Measurements from ENCODE around the gene VTCN1.
"Not testable (repeated sequence)": the region's sequence is repeated elsewhere in the genome, so short reads cannot be mapped to it uniquely, and the experiment has no call there.

Gene VTCN1

DNA sequence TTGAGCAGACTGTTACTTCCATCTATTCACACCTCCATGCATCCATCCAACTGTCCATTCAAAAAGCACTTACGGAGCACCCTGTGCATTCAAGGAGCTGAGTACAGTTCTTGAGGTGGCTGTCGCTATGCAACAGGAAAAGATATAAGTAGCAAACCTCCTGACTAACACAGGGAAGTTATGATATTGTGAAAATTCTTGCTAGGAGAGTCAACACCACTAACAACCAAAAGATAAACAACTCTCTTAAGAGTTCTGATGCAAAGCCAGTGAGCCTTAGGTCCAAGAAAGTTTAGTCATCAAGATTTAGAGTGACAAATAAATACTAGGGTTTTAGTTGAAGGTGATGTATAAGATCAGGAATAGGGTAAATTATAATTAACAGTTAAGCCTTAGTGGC lies 44.7 kb downstream of the VTCN1 start:
- no peak for DNase-seq (ENCODE audit: low read depth, low spot score)

DNA sequence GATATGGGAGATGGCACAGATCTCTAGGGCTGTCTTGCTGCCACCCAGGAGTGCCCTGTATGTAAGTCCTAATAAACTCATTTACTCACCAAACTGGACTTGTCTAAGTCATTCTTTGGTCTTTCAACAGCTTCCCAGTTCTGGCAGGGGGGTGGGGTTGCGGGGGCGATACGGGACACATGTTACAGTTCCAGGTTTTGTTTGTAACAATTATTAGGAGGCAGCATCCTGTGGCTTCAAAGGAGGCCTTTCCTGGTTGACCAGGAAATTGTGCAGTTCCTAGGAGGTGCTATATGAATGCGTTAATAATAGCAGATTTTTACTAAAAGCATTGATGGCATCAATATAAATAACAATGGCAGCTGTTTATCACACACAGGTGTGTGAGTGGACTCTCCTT lies 46.5 kb downstream of the VTCN1 start:
- no peak for DNase-seq (ENCODE audit: low read depth, low spot score)

DNA sequence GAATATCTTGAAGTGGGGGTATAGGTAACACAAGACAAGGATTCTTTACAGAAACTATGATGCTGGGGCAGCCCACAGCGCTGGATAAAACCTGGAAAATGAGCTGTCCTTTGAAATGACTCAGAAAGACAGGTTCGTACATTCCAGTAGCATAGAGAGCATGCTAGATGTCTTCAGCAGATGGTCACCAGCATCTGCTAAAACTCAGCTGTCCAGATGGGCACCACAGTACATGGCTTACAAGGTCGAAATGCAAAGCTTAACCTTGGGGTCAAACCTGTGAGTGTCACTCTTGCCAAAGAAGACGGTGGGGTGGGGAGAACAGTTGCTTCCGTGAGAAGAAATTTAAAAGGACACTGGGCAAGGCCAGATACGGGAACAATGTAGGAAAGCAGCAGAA lies 47.9 kb downstream of the VTCN1 start:
- no peak for DNase-seq (ENCODE audit: low read depth, low spot score)

DNA sequence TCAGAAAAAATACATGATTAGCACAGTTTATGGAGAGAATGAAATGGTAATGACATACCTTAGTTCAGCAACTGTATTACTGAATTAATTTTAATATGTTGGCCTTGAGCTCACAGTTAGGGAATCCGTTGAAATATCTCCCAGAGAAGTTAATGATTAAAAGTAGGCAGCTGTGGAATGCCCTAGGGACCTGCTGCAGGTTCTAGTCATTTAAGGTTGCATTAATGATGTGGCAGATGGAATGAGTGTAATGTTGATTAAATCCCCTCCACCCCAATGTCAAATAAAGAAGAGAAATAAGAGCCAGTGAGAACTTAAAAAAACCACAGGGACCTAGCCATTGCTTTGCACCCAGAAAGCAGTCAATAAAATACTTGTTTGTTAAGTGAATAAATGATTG lies 48.8 kb downstream of the VTCN1 start:
- no peak for DNase-seq (ENCODE audit: low read depth, low spot score)

GRCh38 chr1:117151305-117151704 lies 59.4 kb downstream of the VTCN1 start:
- DNase-seq (ENCODE audit: low read depth, low spot score), result not testable (repeated sequence)

DNA sequence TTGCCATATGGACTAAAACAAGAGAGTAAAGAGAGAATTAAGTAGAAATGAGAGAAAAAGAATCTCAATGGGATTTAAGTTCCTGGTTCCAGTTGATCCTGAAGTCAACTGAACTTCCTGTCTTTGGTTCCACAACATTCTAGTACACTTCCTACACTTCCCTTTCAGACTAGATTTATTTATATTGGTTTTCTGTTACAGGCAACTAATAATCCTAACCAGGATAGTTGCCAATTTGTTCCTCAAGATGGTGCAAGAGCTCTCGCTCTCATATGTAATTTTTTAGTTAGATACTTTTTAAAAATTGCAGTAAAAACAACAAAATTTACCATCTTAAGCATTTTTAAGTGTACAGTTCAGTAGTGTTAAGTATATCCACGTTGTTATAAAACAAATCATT lies 60.4 kb downstream of the VTCN1 start:
- DNase-seq (ENCODE audit: low read depth, low spot score), result no peak

- no peak for DNase-seq (ENCODE audit: low read depth, low spot score)
Measured at GRCh38 chr1:117147856-117148588, 62.7 kb downstream of the VTCN1 start.

DNA sequence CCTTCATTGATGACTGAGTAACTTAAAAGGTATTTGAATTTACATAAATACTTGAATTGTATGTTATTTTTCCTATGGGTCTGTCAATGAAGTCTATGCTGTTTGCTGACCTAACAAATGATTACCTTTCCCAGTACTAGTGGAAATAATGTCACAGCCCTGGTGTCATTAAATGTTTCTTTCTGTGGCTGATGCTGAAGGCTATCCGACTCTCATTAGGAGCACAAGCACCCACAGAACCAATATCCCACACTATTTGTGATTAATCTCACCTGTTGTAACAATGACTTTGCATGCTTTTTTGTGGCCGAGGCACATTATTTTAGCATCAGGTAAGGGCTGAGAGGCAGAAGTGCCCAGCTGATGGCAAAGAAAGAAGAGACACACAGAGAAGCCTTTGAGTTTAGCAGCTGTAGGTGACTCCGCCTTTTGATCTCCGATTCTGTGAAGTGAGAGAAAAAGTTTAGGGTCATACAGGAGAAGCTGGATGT lies 63.3 kb downstream of the VTCN1 start:
- no peak for DNase-seq (ENCODE audit: low read depth, low spot score)

GRCh38 chr1:117146575-117147340 lies 64.0 kb downstream of the VTCN1 start:
- no peak for DNase-seq (ENCODE audit: low read depth, low spot score)

GRCh38 chr1:117146072-117146471 lies 64.7 kb downstream of the VTCN1 start:
- no peak for DNase-seq (ENCODE audit: low read depth, low spot score)

DNA sequence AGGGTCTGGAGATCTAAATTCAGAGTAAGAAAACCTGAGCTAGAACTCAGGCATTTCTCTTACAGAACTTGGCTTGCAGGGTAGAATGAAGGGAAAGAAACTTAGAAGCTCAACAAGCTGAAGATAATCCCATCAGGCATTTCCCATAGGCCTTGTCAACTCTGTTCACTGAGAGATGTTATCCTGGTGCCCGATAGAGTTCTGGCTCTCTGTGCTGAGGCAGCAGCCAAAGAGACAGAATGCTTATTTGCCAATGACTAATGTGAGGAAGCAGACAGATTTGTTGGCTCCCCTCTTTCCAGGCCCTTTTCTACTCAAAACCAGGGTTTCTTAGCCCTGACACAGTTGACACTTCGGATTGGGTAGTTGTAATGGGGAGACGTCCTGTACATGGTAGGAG lies 66.9 kb downstream of the VTCN1 start:
- no peak for DNase-seq (ENCODE audit: low read depth, low spot score)

GRCh38 chr1:117143172-117143571 lies 67.6 kb downstream of the VTCN1 start:
- no peak for DNase-seq (ENCODE audit: low read depth, low spot score)

DNA sequence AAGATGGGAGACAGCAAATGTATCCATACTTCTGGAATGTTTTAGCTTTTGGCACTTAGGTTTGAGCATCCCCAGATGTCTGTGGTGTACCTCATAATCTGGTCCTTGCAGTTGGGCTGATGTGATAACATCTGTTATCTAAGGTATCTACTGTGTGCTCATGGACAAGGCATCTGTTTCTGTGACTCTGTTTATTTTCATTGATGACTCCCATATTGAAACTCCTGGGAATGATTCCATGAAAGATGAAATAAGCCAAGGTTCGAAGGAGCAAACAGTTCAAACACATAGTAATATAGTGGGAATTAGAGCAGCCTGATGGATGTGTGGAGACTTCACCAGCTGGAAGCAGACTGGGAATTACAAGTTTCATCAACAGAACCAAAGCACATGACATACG lies 68.5 kb downstream of the VTCN1 start:
- no peak for DNase-seq (ENCODE audit: low read depth, low spot score)

- DNase-seq (ENCODE audit: low read depth, low spot score), result no peak
Measured at GRCh38 chr1:117138561-117138960, 72.2 kb downstream of the VTCN1 start.

GRCh38 chr1:117138106-117138505 lies 72.6 kb downstream of the VTCN1 start:
- DNase-seq (ENCODE audit: low read depth, low spot score), result no peak

- no peak for DNase-seq (ENCODE audit: low read depth, low spot score)
Measured at GRCh38 chr1:117137281-117137855, 73.4 kb downstream of the VTCN1 start.

- no peak for DNase-seq (ENCODE audit: low read depth, low spot score)
Measured at GRCh38 chr1:117136749-117137148, 74.0 kb downstream of the VTCN1 start.

GRCh38 chr1:117135329-117135728 lies 75.4 kb downstream of the VTCN1 start:
- DNase-seq (ENCODE audit: low read depth, low spot score), result no peak

- no peak for DNase-seq (ENCODE audit: low read depth, low spot score)
Measured at GRCh38 chr1:117130526-117130925, 80.2 kb downstream of the VTCN1 start.

GRCh38 chr1:117128323-117129079 lies 82.2 kb downstream of the VTCN1 start:
- no peak for DNase-seq (ENCODE audit: low read depth, low spot score)

DNA sequence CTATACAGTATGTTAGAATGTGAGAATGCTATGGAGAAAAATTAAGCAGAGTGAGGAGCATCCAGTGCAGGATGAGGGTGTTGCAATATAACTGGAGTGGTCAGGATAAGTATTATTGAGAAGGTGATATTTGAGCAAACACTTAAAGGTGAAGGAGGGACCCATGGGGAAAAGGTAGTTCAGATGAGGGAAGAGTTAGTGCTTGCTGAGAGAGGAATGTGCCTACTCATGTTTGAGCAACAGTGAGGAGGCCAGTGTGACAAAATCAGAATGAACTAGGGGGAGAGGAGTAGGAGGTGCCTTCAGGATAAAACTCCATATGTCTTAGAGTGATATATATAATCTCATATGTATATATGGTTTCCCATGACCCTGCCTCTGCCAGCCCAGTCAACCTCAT lies 82.9 kb downstream of the VTCN1 start:
- DNase-seq (ENCODE audit: low read depth, low spot score), result no peak

GRCh38 chr1:117124661-117125060 lies 86.1 kb downstream of the VTCN1 start:
- no peak for DNase-seq (ENCODE audit: low read depth, low spot score)
